H54 (cell line): ENCODE results near the gene OAS2.
A peak's percentile ranks its signal among the peaks of the same experiment; 100 is the strongest.

Experiments
- DNase-seq: peaks from one replicate; pipeline ENCODE4 v3.0.0; 2011; ENCODE audit warnings: low spot score, mixed read lengths; ENCODE audit not compliant: insufficient read length
- FAIRE-seq: peaks from 3 replicates; lab custom pipeline; 2011; peaks lifted over from hg19 to GRCh38; lab: Jason Lieb, UNC
- POLR2A ChIP-seq: IDR thresholded peaks from 2 replicates; pipeline ENCODE4 v1.6.1; 2011; ENCODE audit warnings: low read depth, mild to moderate bottlenecking, low read length

OAS2 gene

GRCh38 chr12:112978163-112979040, at the start of gene OAS2:
Gene OAS2, plus strand, starts transcription at chr12:112978519. Its CDS starts 90 bp downstream, at chr12:112978609.
- TF ChIP-seq POLR2A = no peak
- FAIRE-seq = peak; percentile 53
- DNase-seq = peak; percentile 50

- FAIRE-seq (no peak), DNase-seq (no peak)
- no peak for TF ChIP-seq POLR2A
Observed at GRCh38 chr12:112928978-112929377, 49.3 kb upstream of the OAS2 start.

GRCh38 chr12:112929715-112930114, 48.6 kb upstream of the OAS2 start:
- DNase-seq (no peak), FAIRE-seq (no peak)
- TF ChIP-seq POLR2A = no peak

- DNase-seq (no peak), FAIRE-seq (no peak)
- TF ChIP-seq POLR2A = no peak
Observed at GRCh38 chr12:112930350-112930749, 48.0 kb upstream of the OAS2 start.

- FAIRE-seq (no peak), DNase-seq (no peak)
- no peak for TF ChIP-seq POLR2A
Observed at GRCh38 chr12:112932485-112933128, 45.7 kb upstream of the OAS2 start.

GRCh38 chr12:112933129-112933505, 45.2 kb upstream of the OAS2 start:
- no peak for TF ChIP-seq POLR2A
- FAIRE-seq (no peak), DNase-seq (no peak)

GRCh38 chr12:112936264-112936663, 42.1 kb upstream of the OAS2 start:
- FAIRE-seq (no peak), DNase-seq (no peak)
- TF ChIP-seq POLR2A = no peak

GRCh38 chr12:112936927-112937326, 41.4 kb upstream of the OAS2 start:
- no peak for TF ChIP-seq POLR2A
- DNase-seq = no peak
- FAIRE-seq = no peak

GRCh38 chr12:112937741-112938719, 40.3 kb upstream of the OAS2 start, which contains the start of gene OAS3:
Gene OAS3, plus strand, starts transcription at chr12:112938474. Its CDS starts 57 bp downstream, at chr12:112938531.
- peak; percentile 73 for FAIRE-seq
- TF ChIP-seq POLR2A = peak; percentile 39; the same call in 1 of the 2 replicates
- DNase-seq = peak; percentile 91

GRCh38 chr12:112938751-112939150, 39.6 kb upstream of the OAS2 start:
- DNase-seq = peak; percentile 19
- TF ChIP-seq POLR2A = no peak
- FAIRE-seq = no peak

GRCh38 chr12:112939761-112940381, 38.4 kb upstream of the OAS2 start:
- DNase-seq (no peak), FAIRE-seq (no peak)
- TF ChIP-seq POLR2A = no peak

GRCh38 chr12:112941528-112942335, 36.6 kb upstream of the OAS2 start:
- FAIRE-seq = no peak

GRCh38 chr12:112942572-112942971, 35.7 kb upstream of the OAS2 start:
- no peak for TF ChIP-seq POLR2A
- no peak for DNase-seq
- FAIRE-seq = no peak

More at GRCh38 chr12:112941528-112942335, 36.6 kb upstream of the OAS2 start:
- no peak for TF ChIP-seq POLR2A
- DNase-seq = no peak
